ENCODE data around the gene MRRF. TPM values are rescaled to one million over a fixed set of nuclear protein-coding genes. Genes with fewer than 3 reads are reported as not detected.

Gene MRRF
- total RNA-seq, 1 donor from 2014 or later = 35.7 TPM

- DNase-seq (no peak), ATAC-seq (ENCODE audit: poor library complexity) (no peak)
- intact Hi-C loops (cut with DNase I) = no loop called here
Observed at GRCh38 chr9:122226758-122227574, 37.7 kb upstream of the MRRF start.

- ATAC-seq (ENCODE audit: poor library complexity) = no peak
- intact Hi-C loops (cut with DNase I) = no loop called here
- no peak for DNase-seq
Observed at GRCh38 chr9:122227575-122227900, 37.1 kb upstream of the MRRF start.

GRCh38 chr9:122228191-122228567 is 36.5 kb upstream of the MRRF start:
- ATAC-seq (ENCODE audit: poor library complexity) = no peak
- intact Hi-C loops (cut with DNase I) = no loop called here

GRCh38 chr9:122228568-122229484 is 35.9 kb upstream of the MRRF start, which contains the start of gene LHX6:
TSS of gene LHX6 (minus strand) at chr9:122228957. CDS start at chr9:122228740, 217 bp downstream.
- intact Hi-C loops (cut with DNase I) = no loop called here
- DNase-seq (no peak), ATAC-seq (ENCODE audit: poor library complexity) (no peak)

More at GRCh38 chr9:122228191-122228567, 36.5 kb upstream of the MRRF start:
- DNase-seq = no peak

GRCh38 chr9:122229485-122229837 is 35.2 kb upstream of the MRRF start:
- no peak for ATAC-seq (ENCODE audit: poor library complexity)
- intact Hi-C loops (cut with DNase I) = no loop called here
- DNase-seq = no peak

- DNase-seq (no peak), ATAC-seq (ENCODE audit: poor library complexity) (no peak)
- intact Hi-C loops (cut with DNase I) = no loop called here
Observed at GRCh38 chr9:122232796-122233306, 31.8 kb upstream of the MRRF start.

- ATAC-seq (ENCODE audit: poor library complexity) = no peak
- no peak for DNase-seq
- intact Hi-C loops (cut with DNase I) = no loop called here
Observed at GRCh38 chr9:122234022-122234748, 30.5 kb upstream of the MRRF start.

GRCh38 chr9:122236681-122237080 is 28.0 kb upstream of the MRRF start:
- no peak for ATAC-seq (ENCODE audit: poor library complexity)
- no peak for DNase-seq
- intact Hi-C loops (cut with DNase I) = no loop called here

GRCh38 chr9:122239722-122240121 is 25.0 kb upstream of the MRRF start:
- DNase-seq (peak; percentile 60), ATAC-seq (ENCODE audit: poor library complexity) (peak; percentile 94)
- intact Hi-C loops (cut with DNase I) = no loop called here

GRCh38 chr9:122244349-122244748 is 20.3 kb upstream of the MRRF start:
- ATAC-seq (ENCODE audit: poor library complexity) (no peak), DNase-seq (no peak)
- intact Hi-C loops (cut with DNase I) = no loop called here

GRCh38 chr9:122246666-122247065 is 18.0 kb upstream of the MRRF start:
- no peak for ATAC-seq (ENCODE audit: poor library complexity)
- no peak for DNase-seq
- intact Hi-C loops (cut with DNase I) = no loop called here

GRCh38 chr9:122248448-122248865 is 16.2 kb upstream of the MRRF start:
- intact Hi-C loops (cut with DNase I) = no loop called here
- ATAC-seq (ENCODE audit: poor library complexity) = no peak
- no peak for DNase-seq

- intact Hi-C loops (cut with DNase I) = no loop called here
- no peak for ATAC-seq (ENCODE audit: poor library complexity)
- no peak for DNase-seq
Observed at GRCh38 chr9:122251351-122251750, 13.3 kb upstream of the MRRF start.

- intact Hi-C loops (cut with DNase I) = no loop called here
- ATAC-seq (ENCODE audit: poor library complexity) (peak; percentile 34), DNase-seq (no peak)
Observed at GRCh38 chr9:122252796-122253195, 11.9 kb upstream of the MRRF start.

- no peak for ATAC-seq (ENCODE audit: poor library complexity)
- intact Hi-C loops (cut with DNase I) = no loop called here
- DNase-seq = no peak
Observed at GRCh38 chr9:122254761-122255160, 9.9 kb upstream of the MRRF start.

- intact Hi-C loops (cut with DNase I) = no loop called here
- ATAC-seq (ENCODE audit: poor library complexity) = no peak
- DNase-seq = no peak
Observed at GRCh38 chr9:122256206-122256605, 8.5 kb upstream of the MRRF start.

GRCh38 chr9:122258886-122259415 is 5.7 kb upstream of the MRRF start:
- ATAC-seq (ENCODE audit: poor library complexity) (peak; percentile 57), DNase-seq (no peak)
- intact Hi-C loops (cut with DNase I) = no loop called here

GRCh38 chr9:122261469-122261881 is 3.2 kb upstream of the MRRF start:
- DNase-seq = peak; percentile 68
- intact Hi-C loops (cut with DNase I) = no loop called here
- no peak for ATAC-seq (ENCODE audit: poor library complexity)

- intact Hi-C loops (cut with DNase I) = no loop called here
- ATAC-seq (ENCODE audit: poor library complexity) (no peak), DNase-seq (no peak)
Observed at GRCh38 chr9:122262073-122262472, 2.6 kb upstream of the MRRF start.
